Lower lobe of right lung (tissue), 2 donors: ENCODE data around the gene PABPC1L. TPM values are rescaled to one million over a fixed set of nuclear protein-coding genes. Genes with fewer than 3 reads are reported as not detected.

ENCODE experiments used
- ATAC-seq, 2 donors: fragments of 200-7000 bp; cut with Tn5 transposase; one replicate each; pipeline ENCODE4 v1.9.1; 2020 to 2022; ENCODE audit warnings: mild to moderate bottlenecking in 2 of 2, moderate library complexity in 2 of 2
- DNase-seq: peaks from one replicate; pipeline ENCODE4 v3.0.0-alpha.2; 2020
- H3K27ac ChIP-seq: fragments of 200-600 bp; one replicate; pipeline ENCODE4 v1.8.0; 2022
- H3K27me3 ChIP-seq: fragments of 200-600 bp; one replicate; pipeline ENCODE4 v1.8.0; 2022; ENCODE audit warnings: low read depth
- H3K36me3 ChIP-seq: fragments of 200-600 bp; one replicate; pipeline ENCODE4 v1.8.0; 2022; ENCODE audit warnings: mild to moderate bottlenecking
- H3K4me1 ChIP-seq: fragments of 200-600 bp; one replicate; pipeline ENCODE4 v1.8.0; 2022
- H3K4me3 ChIP-seq: fragments of 200-600 bp; one replicate; pipeline ENCODE4 v1.8.0; 2022; ENCODE audit warnings: mild to moderate bottlenecking
- H3K9me3 ChIP-seq: fragments of 200-600 bp; one replicate; pipeline ENCODE4 v1.8.0; 2022
- CTCF ChIP-seq: fragments of 200-600 bp; IDR thresholded peaks from one replicate; pipeline ENCODE4 v1.8.0; 2022; ENCODE audit warnings: antibody characterized with exemption, mild to moderate bottlenecking
- intact Hi-C: fragments of 100-400 bp; cut with DNase I; formaldehyde crosslinking; loops from one replicate; pipeline ENCODE4 v1.11.0; 2022
- total RNA-seq: library from RNA; stranded (reverse); fragmentation: NEBNext Ultra II Directional; extraction: Animal tissue kit (Norgen Biotek cat#: 25700); gene quantifications from one replicate; pipeline ENCODE4 v1.2.1, GENCODE V29; 2021
- donor health status: DM: no; HTN: yes; CAD: no; lungs with severe emphysema.

The PABPC1L gene
- total RNA-seq, 1 donor from 2014 or later, result 56.3 TPM

DNA sequence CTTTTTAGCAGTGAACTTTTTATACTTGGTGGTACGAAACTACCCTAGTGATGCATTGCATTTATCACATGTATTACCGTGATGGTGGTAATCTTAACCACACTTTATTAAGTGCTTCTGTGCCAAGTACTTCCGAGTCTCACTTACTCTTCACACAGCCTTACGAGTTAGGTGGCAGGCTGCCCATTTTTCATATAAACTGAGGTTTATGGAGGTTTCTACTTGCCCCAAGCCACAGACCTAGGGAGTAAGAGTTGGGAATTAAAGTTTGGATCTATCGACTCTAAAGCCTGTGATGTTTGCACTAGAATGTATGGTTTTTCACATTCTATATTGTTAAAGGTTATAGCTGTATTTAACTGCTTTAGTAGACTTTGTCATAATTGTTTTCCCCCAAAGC is 5.5 kb upstream of the PABPC1L start:
- Histone ChIP-seq H3K4me3 (no peak overlapping the region), H3K9me3 (no peaks in the 10 kb centered on the region), H3K36me3 (peaks cover 79% of the 10 kb centered on the region), H3K4me1 (peaks cover 17% of the 10 kb centered on the region), H3K27ac (no peak overlapping the region), H3K27me3 (no peaks in the 10 kb centered on the region)
- ATAC-seq (no peak), DNase-seq (no peak)
- TF ChIP-seq CTCF, result no peak
- intact Hi-C loops, result no loop called here

DNA sequence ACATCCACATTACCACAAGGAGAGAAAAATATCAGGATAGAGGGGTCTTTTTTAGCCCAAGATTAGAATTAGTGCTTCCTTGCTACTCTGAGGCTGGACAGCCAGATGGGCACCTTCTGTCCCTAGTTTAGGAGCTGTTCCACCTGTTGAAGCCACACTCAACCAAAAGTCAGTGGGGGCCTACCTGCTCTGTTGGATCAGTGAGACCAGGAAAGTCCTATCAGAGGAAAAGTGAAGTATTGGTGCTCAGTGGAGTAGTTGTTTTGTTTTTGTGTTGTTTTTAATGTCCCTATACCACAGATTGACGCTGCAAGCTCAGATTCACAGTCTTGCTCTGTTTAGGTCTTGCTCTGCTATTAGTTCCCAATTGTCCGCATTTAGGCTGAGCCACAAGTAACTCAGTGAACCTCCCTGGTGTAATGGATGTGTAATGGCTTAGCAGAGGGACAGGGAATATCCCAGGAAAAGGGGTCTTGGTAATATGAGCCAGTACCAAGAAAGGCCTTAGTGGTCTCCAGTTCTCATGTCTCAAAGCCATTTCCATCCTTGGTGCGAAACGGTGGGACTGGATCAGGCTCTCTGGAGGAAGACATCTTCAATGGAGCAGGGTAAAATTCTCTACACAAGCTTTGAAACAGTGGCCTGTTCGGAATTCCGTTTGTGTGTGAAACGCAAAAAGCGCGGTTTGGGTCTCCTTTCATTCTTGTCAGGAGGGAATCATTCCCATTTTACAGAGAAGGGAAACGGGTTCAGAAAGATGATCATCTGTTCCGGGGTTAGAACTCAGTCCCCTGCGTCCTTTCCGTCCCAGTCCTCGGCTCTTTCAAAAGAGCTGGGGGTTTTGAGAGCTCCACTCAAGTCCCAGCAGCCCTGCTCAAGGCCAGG is 631 bp upstream of the PABPC1L start:
- peak overlapping the region; percentile 74 for H3K4me3 ChIP-seq

GRCh38 chr20:44910690-44911262 is 916 bp downstream of the PABPC1L start:
- peaks cover 23% of the 10 kb centered on the region for H3K4me1 ChIP-seq
- intact Hi-C loops, result no loop called here
- H3K27ac ChIP-seq, result no peak overlapping the region
- TF ChIP-seq CTCF, result no peak
- DNase-seq (no peak), ATAC-seq (peak in 1 of 2 donors; percentile 9)
- H3K9me3 ChIP-seq, result no peaks in the 10 kb centered on the region
- peaks cover 38% of the 10 kb centered on the region for H3K36me3 ChIP-seq
- H3K4me3 ChIP-seq, result peak overlapping the region; percentile 74
- H3K27me3 ChIP-seq, result no peaks in the 10 kb centered on the region

More for the DNA sequence above, 631 bp upstream of the PABPC1L start:
- H3K27me3 ChIP-seq, result no peaks in the 10 kb centered on the region
- no peak overlapping the region for H3K27ac ChIP-seq
- peaks cover 23% of the 10 kb centered on the region for H3K4me1 ChIP-seq
- H3K36me3 ChIP-seq, result peaks cover 54% of the 10 kb centered on the region
- no peak for TF ChIP-seq CTCF
- H3K9me3 ChIP-seq, result no peaks in the 10 kb centered on the region
- DNase-seq (no peak), ATAC-seq (no peak)
- intact Hi-C loops, result no loop called here

GRCh38 chr20:44911264-44911921 is 1.5 kb downstream of the PABPC1L start:
- DNase-seq (peak; percentile 86), ATAC-seq (peak; percentile 83 to 89)

More at GRCh38 chr20:44911264-44911921, 1.5 kb downstream of the PABPC1L start:
- H3K4me1 ChIP-seq, result peaks cover 23% of the 10 kb centered on the region
- no peaks in the 10 kb centered on the region for H3K27me3 ChIP-seq
- no peak overlapping the region for H3K27ac ChIP-seq
- peak overlapping the region; percentile 74 for H3K4me3 ChIP-seq
- H3K9me3 ChIP-seq, result no peaks in the 10 kb centered on the region
- H3K36me3 ChIP-seq, result peaks cover 34% of the 10 kb centered on the region
- TF ChIP-seq CTCF, result peak; percentile 46
- intact Hi-C loops, result no loop called here
